ENCODE data around the gene FAM83G.
"Not testable (repeated sequence)": the region's sequence is repeated elsewhere in the genome, so short reads cannot be mapped to it uniquely, and the experiment has no call there.

- TF ChIP-seq CTCF, POLR2A (IDR thresholded peaks at IDR 0.05): not testable (repeated sequence)
These were observed 42.9 kb upstream of the FAM83G start for GRCh38 chr17:19047510-19047909.
